Heart left ventricle (tissue), 16 donors: ENCODE measurements around the gene ZNF747. TPM values are rescaled to one million over a fixed set of nuclear protein-coding genes. Genes with fewer than 3 reads are reported as not detected.
A peak's percentile ranks its signal among the peaks of the same experiment; 100 is the strongest.

ENCODE experiments used
- ATAC-seq, 4 donors: fragments of 200-7000 bp; cut with Tn5 transposase; one replicate each; pipeline ENCODE4 v1.9.1; 2020 to 2022; ENCODE audit warnings: moderate library complexity in 4 of 4, mild to moderate bottlenecking in 3 of 4, moderate number of reproducible peaks in 1 of 4
- DNase-seq, 5 donors: peaks; one replicate each; pipeline ENCODE4 v3.0.0-alpha.2; 2020
- H3K27ac ChIP-seq, 12 donors: fragments of 200-600 bp; sonication (generic) in 4 of 12; one replicate each; pipeline versions ENCODE4 v1.5.0 to v1.8.0; 2016 to 2022; ENCODE audit warnings: mild to moderate bottlenecking in 2 of 12
- H3K27me3 ChIP-seq, 9 donors: fragments of 200-600 bp; sonication (generic) in 2 of 9; one replicate each; pipeline versions ENCODE4 v1.5.1 to v1.8.0; 2016 to 2022; ENCODE audit warnings: mild to moderate bottlenecking in 3 of 9
- H3K36me3 ChIP-seq, 9 donors: fragments of 200-600 bp; sonication (generic) in 2 of 9; one replicate each; pipeline versions ENCODE4 v1.5.0 to v1.8.0; 2018 to 2022; ENCODE audit warnings: mild to moderate bottlenecking in 2 of 9
- H3K4me1 ChIP-seq, 12 donors: fragments of 200-600 bp; sonication (generic) in 4 of 12; one replicate each; pipeline versions ENCODE4 v1.5.0 to v1.8.0; 2016 to 2022; ENCODE audit warnings: mild to moderate bottlenecking in 3 of 12
- H3K4me3 ChIP-seq, 12 donors: fragments of 200-600 bp; sonication (generic) in 4 of 12; one replicate each; pipeline versions ENCODE4 v1.5.0 to v1.8.0; 2017 to 2022; ENCODE audit warnings: mild to moderate bottlenecking in 9 of 12, moderate library complexity in 4 of 12
- H3K9me3 ChIP-seq, 12 donors: fragments of 200-600 bp; sonication (generic) in 4 of 12; one replicate each; pipeline versions ENCODE4 v1.5.0 to v1.8.0; 2016 to 2022; ENCODE audit warnings: mild to moderate bottlenecking in 1 of 12
- POLR2A ChIP-seq, 2 donors: fragments of 450-650 bp; IDR thresholded peaks; one replicate each; pipeline ENCODE4 v1.6.1; 2017; ENCODE audit warnings: antibody characterized with exemption in 2 of 2, mild to moderate bottlenecking in 2 of 2, moderate library complexity in 2 of 2
- WGBS, 4 donors: extraction: QIAGEN DNeasy Blood & Tissue Kit in 2 of 4; methylation state at CpG; one replicate each; pipeline versions ENCODE4 v1.1.5 to v1.1.7; 2013 to 2018; 5-methylcytosine and 5-hydroxymethylcytosine counted together
- intact Hi-C, 10 donors: fragments of 100-400 bp; cut with DNase I; formaldehyde crosslinking; loops; one replicate each; pipeline versions ENCODE4 v1.11.1 to v1.14.2; 2022
- polyA plus RNA-seq, 2 donors: library from polyadenylated mRNA; stranded (reverse); fragments of 200-250 nt; gene quantifications; one replicate each; pipeline ENCODE4 v1.2.3, GENCODE V29; 2013
- total RNA-seq, 9 donors: library from RNA; depleted of rRNA in 2 of 9; stranded (reverse); fragments of >200 nt in 2 of 9; fragmentation: NEBNext Ultra II Directional in 3 of 9; extraction: Animal tissue kit (Norgen Biotek cat#: 25700) in 3 of 9; gene quantifications; one replicate each; pipeline versions ENCODE4 v1.1.0 to v1.2.4, GENCODE V29; 2016 to 2023
- TF ChIP-seq, protein P1 (sequence below), 12 donors: fragments of 200-600 bp; sonication (generic) in 4 of 12; IDR thresholded peaks; one replicate each; pipeline versions ENCODE4 v1.5.0 to v1.8.0; 2018 to 2022; ENCODE audit warnings: antibody characterized with exemption in 12 of 12, mild to moderate bottlenecking in 5 of 12
- donor health status: ischemic (EF 13 %, LVEDD 7.1; RV severe dilation, severe dysfunction).
- donor health status: healthy with polysubstance abuse.
- donor health status: DM: no; HTN: yes; CAD: no.
- donor health status: DM: no; HTN: no; CAD: no.
- donor health status: ischemic (EF 25% LVEDD 6.9; RV normal size, moderate dysfunction).
- donor health status: ischemic (EF 25% LVEDD 5.7; RV mildly dilated, moderate dysfunction).
- donor health status: healthy.
- donor health status: DM: yes; HTN: yes; CAD: no.
- donor health status: ischemic (EF 35%, LVEDD 5.7; RV mildly dilated, moderate dysfunction).
- donor health status: nonischemic (EF 11% LVEDD 7.7; RV severe dilation, severe dysfunction).
- donor health status: DM: yes; HTN: yes; CAD: no.
- donor health status: PGD.
- donor health status: ischemic (EF 29% LVEDD 5.4; RV normal size, mild dysfunction).
- donor health status: nonischemic (EF 23%, LVEDD 6.1; RV moderate dilation, normal function).

Gene ZNF747
- total and polyA plus RNA-seq, 11 donors, result 8.6 to 15.2 (median 9.6) TPM

DNA sequence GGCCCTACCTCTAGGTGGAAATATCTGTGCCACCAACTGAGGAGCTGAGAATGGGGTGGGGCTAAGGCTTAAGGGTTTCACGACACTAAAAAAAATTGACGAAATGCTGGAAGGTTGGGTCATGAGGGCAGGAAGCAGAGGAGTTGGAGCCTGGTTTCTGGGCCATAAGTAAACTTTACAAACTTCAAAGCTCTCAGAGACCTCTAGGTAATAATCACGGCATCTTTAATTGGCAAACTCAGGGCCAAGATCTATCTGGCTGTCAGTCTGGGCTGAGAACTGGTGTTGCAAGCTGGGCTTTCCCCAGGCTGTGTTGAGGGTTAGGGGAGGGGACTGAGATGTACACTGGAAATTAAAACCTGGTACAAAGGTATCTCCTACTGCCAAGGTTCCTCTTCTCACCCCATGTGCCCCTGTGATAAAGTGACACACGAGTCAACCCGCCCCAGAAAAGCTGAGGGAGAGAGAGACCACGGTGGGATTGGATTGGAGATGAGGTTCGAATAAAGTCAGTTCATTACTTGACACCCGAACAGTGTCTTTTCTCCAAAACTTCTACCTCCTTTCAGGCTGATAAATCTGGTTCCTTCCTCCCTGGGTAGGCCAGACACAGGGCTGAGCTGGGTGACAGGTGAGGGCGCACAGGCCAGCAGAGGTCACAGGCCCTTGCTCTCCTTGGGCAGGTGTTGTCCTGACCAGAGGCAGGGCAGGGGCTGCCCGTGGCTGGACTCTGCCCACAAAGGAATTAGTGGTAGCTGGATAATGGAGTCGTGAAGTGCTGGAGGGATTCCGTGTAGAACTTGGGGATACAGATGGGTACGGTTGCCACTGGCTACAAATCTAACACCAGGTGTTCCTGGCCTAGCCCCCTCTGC is 4.3 kb downstream of the ZNF747 start:
- no peak overlapping the region for H3K4me3 ChIP-seq
- intact Hi-C loops, result loop anchor here in 4 of 10 donors (5.0 to 10.0 kb wide), 3 partner anchors 42 to 104 kb away; partner anchors contain the start of gene ZNF688 (in 3 of the 4)
- H3K36me3 ChIP-seq, result peaks cover 0 to 28% (median 23%) of the 10 kb centered on the region in 9 donors
- H3K27ac ChIP-seq, result no peak overlapping the region
- TF ChIP-seq, protein P1, sequence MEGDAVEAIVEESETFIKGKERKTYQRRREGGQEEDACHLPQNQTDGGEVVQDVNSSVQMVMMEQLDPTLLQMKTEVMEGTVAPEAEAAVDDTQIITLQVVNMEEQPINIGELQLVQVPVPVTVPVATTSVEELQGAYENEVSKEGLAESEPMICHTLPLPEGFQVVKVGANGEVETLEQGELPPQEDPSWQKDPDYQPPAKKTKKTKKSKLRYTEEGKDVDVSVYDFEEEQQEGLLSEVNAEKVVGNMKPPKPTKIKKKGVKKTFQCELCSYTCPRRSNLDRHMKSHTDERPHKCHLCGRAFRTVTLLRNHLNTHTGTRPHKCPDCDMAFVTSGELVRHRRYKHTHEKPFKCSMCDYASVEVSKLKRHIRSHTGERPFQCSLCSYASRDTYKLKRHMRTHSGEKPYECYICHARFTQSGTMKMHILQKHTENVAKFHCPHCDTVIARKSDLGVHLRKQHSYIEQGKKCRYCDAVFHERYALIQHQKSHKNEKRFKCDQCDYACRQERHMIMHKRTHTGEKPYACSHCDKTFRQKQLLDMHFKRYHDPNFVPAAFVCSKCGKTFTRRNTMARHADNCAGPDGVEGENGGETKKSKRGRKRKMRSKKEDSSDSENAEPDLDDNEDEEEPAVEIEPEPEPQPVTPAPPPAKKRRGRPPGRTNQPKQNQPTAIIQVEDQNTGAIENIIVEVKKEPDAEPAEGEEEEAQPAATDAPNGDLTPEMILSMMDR (IDR thresholded peaks at IDR 0.05), result no peak
- no peak for TF ChIP-seq POLR2A (IDR thresholded peaks at IDR 0.05)
- H3K4me1 ChIP-seq, result peaks cover 0 to 45% (median 29%) of the 10 kb centered on the region in 12 donors
- DNase-seq (no peak), ATAC-seq (no peak)
- no peaks in the 10 kb centered on the region for H3K27me3 ChIP-seq
- no peaks in the 10 kb centered on the region for H3K9me3 ChIP-seq
- WGBS, 4 donors, result 86 to 88% (median 87%) methylated on average over 13 of the region's 13 CpGs

DNA sequence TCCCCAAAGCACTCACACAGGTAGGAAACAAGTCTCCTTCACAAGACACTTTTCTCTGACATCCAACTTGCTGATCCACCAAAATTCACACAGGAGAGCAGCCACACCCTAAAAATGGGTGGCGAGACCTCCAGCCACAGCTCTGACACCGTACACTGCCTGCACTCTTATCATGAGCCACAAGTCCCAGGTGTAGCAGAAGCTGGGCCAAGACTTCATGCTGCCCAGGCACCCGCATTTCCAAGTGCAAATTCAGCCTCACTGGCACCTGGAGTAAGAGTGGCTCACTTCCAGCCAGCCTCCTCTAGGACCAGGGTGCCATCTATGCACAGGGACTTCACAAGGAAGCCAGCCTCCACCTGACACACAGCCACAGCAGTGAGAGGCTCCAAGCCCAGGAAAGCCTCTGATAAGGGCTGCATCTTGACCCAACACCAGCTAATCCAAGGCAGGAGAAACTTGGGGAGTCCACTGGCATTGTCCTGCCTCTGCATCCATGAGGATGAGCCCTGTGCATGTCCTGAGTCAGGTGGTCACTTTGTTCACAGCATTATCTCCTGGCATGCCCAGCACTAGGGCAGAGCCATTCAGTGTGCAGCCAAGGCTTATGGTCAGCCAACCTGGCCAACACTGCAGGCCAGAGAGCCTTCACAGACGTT is 5.7 kb downstream of the ZNF747 start:
- intact Hi-C loops, result loop anchor here in 9 of 10 donors (5.0 to 10.0 kb wide), 6 partner anchors 43 to 464 kb away; partner anchors contain the start of genes SEPHS2 (in 7 of the 9), ZNF688 (in 2 of the 9), ALDOA (in 1 of the 9) and DCTPP1 (in 1 of the 9)
- peaks cover 0 to 51% (median 28%) of the 10 kb centered on the region in 12 donors for H3K4me1 ChIP-seq
- H3K27ac ChIP-seq, result peak overlapping the region in 3 of 12 donors; percentile 98 to 100 (median 99)

DNA sequence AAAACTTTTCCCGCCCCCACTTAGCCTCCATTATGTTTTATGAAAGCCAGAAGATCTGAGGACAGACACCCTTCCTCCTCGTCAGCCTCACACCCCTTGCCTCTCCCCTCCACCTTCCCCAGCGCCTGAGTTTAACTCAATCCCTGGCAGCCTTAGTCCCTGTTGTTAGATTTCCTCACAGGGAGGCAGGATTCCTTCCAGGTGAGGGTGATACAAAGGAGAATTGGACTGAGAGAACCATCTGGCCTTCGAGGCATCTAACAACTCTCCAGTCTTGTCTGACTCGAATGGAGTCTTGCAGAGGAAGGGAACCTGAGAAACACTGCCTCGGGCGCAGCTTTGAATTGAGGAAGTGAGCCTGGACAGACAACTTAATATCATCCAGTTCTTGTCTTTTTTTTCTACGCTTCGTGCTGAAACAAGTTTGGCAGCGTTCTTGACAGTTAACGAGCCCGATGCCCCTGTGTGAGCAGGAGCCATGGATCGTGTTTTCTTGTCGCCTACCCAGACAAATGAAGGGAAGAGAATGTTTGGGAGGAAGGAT is 7.0 kb downstream of the ZNF747 start:
- intact Hi-C loops, result loop anchor here in 9 of 10 donors (1.0 to 10.0 kb wide), 11 partner anchors 31 to 463 kb away; partner anchors contain the start of genes SEPHS2 (in 8 of the 9), ZNF785 (in 3 of the 9), FBRS (in 2 of the 9) and ZNF688 (in 2 of the 9)
- ATAC-seq, result no peak

More for the DNA sequence above, 5.7 kb downstream of the ZNF747 start:
- Histone ChIP-seq H3K36me3 (peaks cover 0 to 40% (median 30%) of the 10 kb centered on the region in 9 donors), H3K4me3 (no peak overlapping the region), H3K9me3 (no peaks in the 10 kb centered on the region), H3K27me3 (no peaks in the 10 kb centered on the region)
- WGBS, 4 donors, result 71 to 81% (median 75%) methylated on average over 3 to 4 of the region's 4 CpGs
- DNase-seq (no peak), ATAC-seq (no peak)
- TF ChIP-seq, protein P1 (IDR thresholded peaks at IDR 0.05), result no peak
- TF ChIP-seq POLR2A (IDR thresholded peaks at IDR 0.05), result no peak

More for the DNA sequence above, 7.0 kb downstream of the ZNF747 start:
- Histone ChIP-seq H3K27ac (peak overlapping the region; percentile 76 to 100 (median 99)), H3K27me3 (no peaks in the 10 kb centered on the region), H3K4me1 (peaks cover 0 to 44% (median 19%) of the 10 kb centered on the region in 12 donors), H3K4me3 (peak overlapping the region in 10 of 12 donors; percentile 76 to 98 (median 88)), H3K9me3 (no peaks in the 10 kb centered on the region), H3K36me3 (peaks cover 0 to 35% (median 28%) of the 10 kb centered on the region in 9 donors)
- TF ChIP-seq POLR2A (IDR thresholded peaks at IDR 0.05), result no peak
- TF ChIP-seq, protein P1 (IDR thresholded peaks at IDR 0.05), result no peak
- DNase-seq, result peak in 1 of 5 donors; percentile 40
- 24 to 32% (median 27%) methylated on average over 14 of the region's 14 CpGs for WGBS, 4 donors
